NCI-H446 (cell line): ENCODE results near the gene FOXP3.

ENCODE experiments used
- DNase-seq, 2 experiments: peaks; one replicate each; lab custom pipeline; 2025; lab: John Stamatoyannopoulos, UW

Gene FOXP3

GRCh38 chrX:49273181-49273727, 8.7 kb upstream of the FOXP3 start:
- DNase-seq = no peak

GRCh38 chrX:49272421-49272820, 7.9 kb upstream of the FOXP3 start:
- DNase-seq = no peak

- no peak for DNase-seq
Measured at GRCh38 chrX:49271341-49271740, 6.8 kb upstream of the FOXP3 start.

GRCh38 chrX:49270249-49270921, 5.9 kb upstream of the FOXP3 start:
- DNase-seq = no peak

- DNase-seq = peak in 1 of 2 experiments; percentile 55
Measured at GRCh38 chrX:49269767-49270248, 5.3 kb upstream of the FOXP3 start, which contains the start of gene PPP1R3F. TSS of gene PPP1R3F (plus strand) at chrX:49269793. CDS start at chrX:49269870, 77 bp downstream.

GRCh38 chrX:49269010-49269766, 4.7 kb upstream of the FOXP3 start:
- DNase-seq = peak; percentile 94 to 97

- no peak for DNase-seq
Measured at GRCh38 chrX:49268702-49269009, 4.1 kb upstream of the FOXP3 start.

- no peak for DNase-seq
Measured at GRCh38 chrX:49266523-49267445, 2.3 kb upstream of the FOXP3 start.

GRCh38 chrX:49263631-49264030, 879 bp downstream of the FOXP3 start:
- DNase-seq = no peak

GRCh38 chrX:49262603-49263002, 1.9 kb downstream of the FOXP3 start:
- DNase-seq = no peak

GRCh38 chrX:49260221-49260985, 4.1 kb downstream of the FOXP3 start:
- DNase-seq = no peak

GRCh38 chrX:49258749-49259124, 5.8 kb downstream of the FOXP3 start:
- DNase-seq = no peak

- no peak for DNase-seq
Measured at GRCh38 chrX:49257846-49258748, 6.4 kb downstream of the FOXP3 start.

- DNase-seq = no peak
Measured at GRCh38 chrX:49257074-49257790, 7.3 kb downstream of the FOXP3 start.

- DNase-seq = no peak
Measured at GRCh38 chrX:49256268-49256995, 8.1 kb downstream of the FOXP3 start.

GRCh38 chrX:49254639-49255038, 9.9 kb downstream of the FOXP3 start:
- no peak for DNase-seq

GRCh38 chrX:49251325-49251724, 13.2 kb downstream of the FOXP3 start:
- DNase-seq = no peak

GRCh38 chrX:49250578-49250977, 13.9 kb downstream of the FOXP3 start:
- no peak for DNase-seq

GRCh38 chrX:49250066-49250465, 14.4 kb downstream of the FOXP3 start:
- DNase-seq = no peak
